Activated T-cell treated with anti-CD3 and anti-CD28 coated beads for 1 hour (primary cell): ENCODE measurements around the gene UNK.
"Not testable (repeated sequence)": the region's sequence is repeated elsewhere in the genome, so short reads cannot be mapped to it uniquely, and the experiment has no call there.

Source experiments
- DNase-seq: peaks from one replicate; pipeline ENCODE4 v3.0.0-alpha.2; 2020; ENCODE audit warnings: low read depth

The UNK gene

GRCh38 chr17:75774471-75774990, 10.1 kb upstream of the UNK start:
- no peak for DNase-seq

- DNase-seq: no peak
Measured at GRCh38 chr17:75774991-75775668, 9.5 kb upstream of the UNK start.

GRCh38 chr17:75776386-75777295, 8.0 kb upstream of the UNK start:
- DNase-seq: no peak

GRCh38 chr17:75777296-75777922, 7.2 kb upstream of the UNK start:
- no peak for DNase-seq

- not testable (repeated sequence) for DNase-seq
Measured at GRCh38 chr17:75778066-75778860, 6.3 kb upstream of the UNK start.

GRCh38 chr17:75778861-75779249, 5.8 kb upstream of the UNK start:
- DNase-seq: no peak

- peak; percentile 91 for DNase-seq
Measured at GRCh38 chr17:75779250-75779986, 5.2 kb upstream of the UNK start.

- no peak for DNase-seq
Measured at GRCh38 chr17:75779987-75780889, 4.4 kb upstream of the UNK start.

- DNase-seq: no peak
Measured at GRCh38 chr17:75783069-75783783, 1.4 kb upstream of the UNK start.

- no peak for DNase-seq
Measured at GRCh38 chr17:75783803-75784472, 668 bp upstream of the UNK start.

- DNase-seq: peak; percentile 79
Measured at GRCh38 chr17:75785016-75785890, 647 bp downstream of the UNK start.

GRCh38 chr17:75791254-75791653, 6.6 kb downstream of the UNK start:
- no peak for DNase-seq

GRCh38 chr17:75793460-75793859, 8.9 kb downstream of the UNK start:
- DNase-seq: no peak

- no peak for DNase-seq
Measured at GRCh38 chr17:75795820-75796607, 11.4 kb downstream of the UNK start.

- no peak for DNase-seq
Measured at GRCh38 chr17:75799402-75799801, 14.8 kb downstream of the UNK start.

- DNase-seq: no peak
Measured at GRCh38 chr17:75803883-75804282, 19.3 kb downstream of the UNK start.
